Measurements from ENCODE around the gene ABR.

- TF ChIP-seq CTCF (IDR thresholded peaks at IDR 0.05) = no peak
- TF ChIP-seq POLR2A (IDR thresholded peaks at IDR 0.05) = no peak
Observed at GRCh38 chr17:1049446-1050225, 130.1 kb downstream of the ABR start.

All from right lobe of liver (tissue), 4 donors.